ENCODE measurements around the gene FBXL12.
"Not testable (repeated sequence)": the region's sequence is repeated elsewhere in the genome, so short reads cannot be mapped to it uniquely, and the experiment has no call there.

The FBXL12 gene

GRCh38 chr19:9792206-9793070 is 26.4 kb downstream of the FBXL12 start:
- peak; percentile 79 for DNase-seq (ENCODE audit: low spot score)

GRCh38 chr19:9791552-9792205 is 27.2 kb downstream of the FBXL12 start:
- DNase-seq (ENCODE audit: low spot score), result peak; percentile 86

GRCh38 chr19:9791073-9791367 is 27.9 kb downstream of the FBXL12 start:
- not testable (repeated sequence) for DNase-seq (ENCODE audit: low spot score)

GRCh38 chr19:9789579-9789978 is 29.3 kb downstream of the FBXL12 start:
- not testable (repeated sequence) for DNase-seq (ENCODE audit: low spot score)

- no peak for DNase-seq (ENCODE audit: low spot score)
Measured at GRCh38 chr19:9789066-9789465, 29.8 kb downstream of the FBXL12 start.

GRCh38 chr19:9788604-9789003 is 30.3 kb downstream of the FBXL12 start:
- not testable (repeated sequence) for DNase-seq (ENCODE audit: low spot score)

- no peak for DNase-seq (ENCODE audit: low spot score)
Measured at GRCh38 chr19:9786819-9787218, 32.1 kb downstream of the FBXL12 start.

- no peak for DNase-seq (ENCODE audit: low spot score)
Measured at GRCh38 chr19:9786342-9786741, 32.5 kb downstream of the FBXL12 start.

- DNase-seq (ENCODE audit: low spot score), result peak; percentile 94
Measured at GRCh38 chr19:9785367-9786331, 33.2 kb downstream of the FBXL12 start.

- not testable (repeated sequence) for DNase-seq (ENCODE audit: low spot score)
Measured at GRCh38 chr19:9784163-9784496, 34.7 kb downstream of the FBXL12 start.

GRCh38 chr19:9782338-9782737 is 36.5 kb downstream of the FBXL12 start:
- no peak for DNase-seq (ENCODE audit: low spot score)

GRCh38 chr19:9768175-9769112 is 50.4 kb downstream of the FBXL12 start, which contains the start of gene ZNF846:
Gene ZNF846 (minus strand): TSS chr19:9768738. CDS start chr19:9764950, 3,788 bp downstream.
- DNase-seq (ENCODE audit: low spot score), result peak; percentile 93
